SK-N-SH (cell line): ENCODE results near the gene QRFPR. TPM values are rescaled to one million over a fixed set of nuclear protein-coding genes. Genes with fewer than 3 reads are reported as not detected.

Experiments used
- CTCF ChIA-PET: fragments of 300-600, 350-600 bp; formaldehyde crosslinking; extraction: SDS; loops from one replicate; lab custom pipeline; 2021; lab: Yijun Ruan, JAX
- POLR2A ChIA-PET: fragments of 350-600 bp; sonication (Branson Sonifier 250); formaldehyde crosslinking; extraction: SDS; loops from one replicate; lab custom pipeline; 2020; ENCODE audit warnings: antibody characterized with exemption, inconsistent platforms; lab: Yijun Ruan, JAX
- DNase-seq: peaks from one replicate; pipeline ENCODE4 v3.0.0; 2012
- H2AFZ ChIP-seq: fragments of 200-600 bp; sonication (generic); 2 replicates; pipeline ENCODE4 v1.8.1; 2016; ENCODE audit warnings: antibody characterized with exemption, mild to moderate bottlenecking, low read depth
- H3F3A ChIP-seq: fragments of 200-600 bp; sonication (generic); replicated peaks from 2 replicates; pipeline ENCODE3; 2016; ENCODE audit warnings: antibody characterized with exemption, mild to moderate bottlenecking; ENCODE audit not compliant: insufficient read depth
- H3K27ac ChIP-seq, 2 experiments: fragments of 200-500 bp in 1 of 2; fragments of 200-600 bp in 1 of 2; sonication (Bioruptor generic) in 1 of 2; sonication (generic), shearing (Covaris generic) in 1 of 2; 2 replicates each; pipeline versions ENCODE4 v1.5.1 to v1.6.1; 2014 to 2016; ENCODE audit warnings: low read depth in 2 of 2, inconsistent platforms in 1 of 2, low read length in 1 of 2, mild to moderate bottlenecking in 1 of 2, mixed read lengths in 1 of 2
- H3K27me3 ChIP-seq: fragments of 200-600 bp; sonication (generic), shearing (Covaris generic); 2 replicates; pipeline ENCODE4 v1.6.1; 2016; ENCODE audit warnings: mixed run types; ENCODE audit not compliant: insufficient read depth
- H3K36me3 ChIP-seq, 2 experiments: fragments of 200-500 bp in 1 of 2; fragments of 200-600 bp in 1 of 2; sonication (Bioruptor generic) in 1 of 2; sonication (generic) in 1 of 2; replicated peaks in 1 of 2; 2 replicates each; pipeline versions ENCODE3 to v1.5.1; 2014 to 2016; ENCODE audit warnings: low read length in 1 of 2, mild to moderate bottlenecking in 1 of 2; ENCODE audit not compliant: insufficient read depth in 2 of 2, control insufficient read depth in 1 of 2
- H3K4me1 ChIP-seq, 2 experiments: fragments of 200-500 bp in 1 of 2; fragments of 200-600 bp in 1 of 2; sonication (Bioruptor generic) in 1 of 2; sonication (generic), shearing (Covaris generic) in 1 of 2; 2 replicates each; pipeline versions ENCODE4 v1.5.1 to v1.6.1; 2014 to 2016; ENCODE audit warnings: low read depth in 1 of 2, low read length in 1 of 2, mixed run types in 1 of 2; ENCODE audit not compliant: insufficient read depth in 2 of 2, control insufficient read depth in 1 of 2
- H3K4me2 ChIP-seq: fragments of 200-600 bp; sonication (generic), shearing (Covaris generic); 2 replicates; pipeline ENCODE4 v1.6.1; 2017; ENCODE audit warnings: mixed run types
- H3K4me3 ChIP-seq, 2 experiments: fragments of 200-500 bp in 1 of 2; fragments of 200-600 bp in 1 of 2; sonication (Bioruptor generic) in 1 of 2; sonication (generic), shearing (Covaris generic) in 1 of 2; 2 replicates each; pipeline versions ENCODE4 v1.5.1 to v1.8.1; 2014 to 2016; ENCODE audit warnings: low read depth in 2 of 2, inconsistent platforms in 1 of 2, low read length in 1 of 2, mild to moderate bottlenecking in 1 of 2, mixed read lengths in 1 of 2, moderate library complexity in 1 of 2
- H3K79me2 ChIP-seq: fragments of 200-600 bp; sonication (generic); 2 replicates; pipeline ENCODE4 v1.8.1; 2017; ENCODE audit warnings: mild to moderate bottlenecking; ENCODE audit not compliant: insufficient read depth
- H3K9ac ChIP-seq: fragments of 200-600 bp; sonication (generic); 2 replicates; pipeline ENCODE4 v1.6.1; 2017; ENCODE audit warnings: mixed run types
- H3K9me2 ChIP-seq: fragments of 200-600 bp; sonication (generic); 2 replicates; pipeline ENCODE4 v1.6.1; 2017; ENCODE audit warnings: mixed run types
- H3K9me3 ChIP-seq: fragments of 200-600 bp; sonication (generic); 2 replicates; pipeline ENCODE4 v1.6.1; 2017; ENCODE audit warnings: mixed run types, mild to moderate bottlenecking, moderate library complexity
- H4K20me1 ChIP-seq: fragments of 200-600 bp; sonication (generic); 2 replicates; pipeline ENCODE4 v1.6.1; 2017; ENCODE audit warnings: mild to moderate bottlenecking, mixed run types; ENCODE audit not compliant: insufficient read depth
- CHD2 ChIP-seq: fragments of 150-350 bp; IDR thresholded peaks from 2 replicates; pipeline ENCODE4 v1.6.1; 2018; ENCODE audit warnings: low read length; ENCODE audit not compliant: partially characterized antibody
- EP300 ChIP-seq, 2 experiments: IDR thresholded peaks; 2 replicates each; pipeline versions ENCODE4 v1.4.0 to v1.6.1; 2012; ENCODE audit warnings: borderline replicate concordance in 1 of 2, low read depth in 1 of 2, low read length in 1 of 2
- EZH2phosphoT487 ChIP-seq: fragments of 200-600 bp; sonication (generic); IDR thresholded peaks from 2 replicates; pipeline ENCODE4 v1.6.1; 2017; ENCODE audit warnings: low read depth, mixed run types, mild to moderate bottlenecking, antibody characterized with exemption, moderate library complexity, borderline replicate concordance
- FOSL2 ChIP-seq: IDR thresholded peaks from 2 replicates; pipeline ENCODE4 v1.4.0; 2012; ENCODE audit warnings: low read depth, mild to moderate bottlenecking, moderate library complexity, borderline replicate concordance
- FOXM1 ChIP-seq: IDR thresholded peaks from 2 replicates; pipeline ENCODE4 v1.4.0; 2012; ENCODE audit warnings: low read depth, mild to moderate bottlenecking
- GATA2 ChIP-seq: sonication (generic); formaldehyde crosslinking; IDR thresholded peaks from 2 replicates; pipeline ENCODE4 v1.5.0; 2020; ENCODE audit warnings: mild to moderate bottlenecking, missing genetic modification reagents
- JUND ChIP-seq: IDR thresholded peaks from 2 replicates; pipeline ENCODE4 v1.4.0; 2012
- MEF2A ChIP-seq: IDR thresholded peaks from 2 replicates; pipeline ENCODE4 v1.4.0; 2012; ENCODE audit warnings: low read depth, borderline replicate concordance
- MXI1 ChIP-seq: IDR thresholded peaks from 2 replicates; pipeline ENCODE4 v1.6.1; 2012; ENCODE audit warnings: mild to moderate bottlenecking, low read depth, low read length, improper control_type of control experiment
- NFIC ChIP-seq: IDR thresholded peaks from 2 replicates; pipeline ENCODE4 v1.4.0; 2012; ENCODE audit warnings: borderline replicate concordance
- NRF1 ChIP-seq: IDR thresholded peaks from 2 replicates; pipeline ENCODE4 v1.6.1; 2012; ENCODE audit warnings: low read depth, mild to moderate bottlenecking, low read length
- RFX5 ChIP-seq: IDR thresholded peaks from 2 replicates; pipeline ENCODE4 v1.6.1; 2012; ENCODE audit warnings: mild to moderate bottlenecking, improper control_type of control experiment, low read length
- SIN3A ChIP-seq: IDR thresholded peaks from 2 replicates; pipeline ENCODE4 v1.6.1; 2012; ENCODE audit warnings: low read depth, mild to moderate bottlenecking, low read length, moderate library complexity, borderline replicate concordance
- SMC3 ChIP-seq: IDR thresholded peaks from 2 replicates; pipeline ENCODE4 v1.6.1; 2012; ENCODE audit warnings: low read depth, low read length, improper control_type of control experiment
- TAF1 ChIP-seq: IDR thresholded peaks from 2 replicates; pipeline ENCODE4 v1.6.1; 2012; ENCODE audit warnings: low read depth, mild to moderate bottlenecking, low read length, moderate library complexity, borderline replicate concordance
- TCF12 ChIP-seq: IDR thresholded peaks from 2 replicates; pipeline ENCODE4 v1.4.0; 2012
- YY1 ChIP-seq: IDR thresholded peaks from 2 replicates; pipeline ENCODE4 v1.4.0; 2012; ENCODE audit warnings: low read depth, mild to moderate bottlenecking
- polyA plus RNA-seq, 3 experiments: library from polyadenylated mRNA; depleted of rRNA; stranded (reverse); fragments of >200 nt; gene quantifications; 2 replicates each; pipeline ENCODE4 v1.2.3, GENCODE V29; 2012
- TF ChIP-seq, protein P1 (sequence below): IDR thresholded peaks from 2 replicates; pipeline ENCODE4; 2012
- TF ChIP-seq, protein P2 (sequence below): IDR thresholded peaks from 2 replicates; pipeline ENCODE4 v1.6.1; 2012; ENCODE audit warnings: mild to moderate bottlenecking, low read depth, low read length, moderate library complexity

The QRFPR gene
- polyA plus RNA-seq, 1 of the 3 experiments (the other 2 are of a cell fraction) = not detected

DNA sequence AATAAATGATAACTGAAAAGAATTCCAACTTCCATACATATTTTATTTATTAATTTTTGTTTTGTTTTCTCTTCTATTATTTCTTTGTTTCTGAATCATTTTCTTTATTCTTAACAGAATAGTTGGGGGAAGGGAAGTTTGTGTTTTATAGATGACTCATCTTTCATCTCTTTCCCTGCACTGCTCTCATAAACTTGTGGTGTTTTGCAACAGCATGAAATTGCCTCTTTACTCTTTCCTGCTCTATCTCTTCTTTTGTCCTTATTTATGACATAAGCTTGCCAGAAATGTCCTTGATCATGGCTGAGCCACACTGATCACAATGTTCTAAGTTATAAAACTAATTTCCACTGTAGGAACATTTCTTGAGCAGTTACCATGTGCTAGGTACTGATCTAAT, 22.3 kb downstream of the QRFPR start:
- ChIA-PET POLR2A (no interaction called here), CTCF (no interaction called here)
- H3K9me3 ChIP-seq = no peaks in the 10 kb centered on the region
- H3K9ac ChIP-seq = no peak overlapping the region
- no peaks in the 10 kb centered on the region; a peak in 1 of 4 replicates for H3K4me1 ChIP-seq
- H3K9me2 ChIP-seq = no peaks in the 10 kb centered on the region
- no peak overlapping the region for H3K4me3 ChIP-seq
- TF ChIP-seq GATA2 (no peak), TCF12 (no peak), FOXM1 (no peak), NFIC (no peak), RFX5 (no peak), SIN3A (no peak), FOSL2 (no peak), NRF1 (no peak)
- TF ChIP-seq, protein P1, sequence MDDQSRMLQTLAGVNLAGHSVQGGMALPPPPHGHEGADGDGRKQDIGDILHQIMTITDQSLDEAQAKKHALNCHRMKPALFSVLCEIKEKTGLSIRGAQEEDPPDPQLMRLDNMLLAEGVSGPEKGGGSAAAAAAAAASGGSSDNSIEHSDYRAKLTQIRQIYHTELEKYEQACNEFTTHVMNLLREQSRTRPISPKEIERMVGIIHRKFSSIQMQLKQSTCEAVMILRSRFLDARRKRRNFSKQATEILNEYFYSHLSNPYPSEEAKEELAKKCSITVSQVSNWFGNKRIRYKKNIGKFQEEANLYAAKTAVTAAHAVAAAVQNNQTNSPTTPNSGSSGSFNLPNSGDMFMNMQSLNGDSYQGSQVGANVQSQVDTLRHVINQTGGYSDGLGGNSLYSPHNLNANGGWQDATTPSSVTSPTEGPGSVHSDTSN = no peak
- TF ChIP-seq, protein P2, sequence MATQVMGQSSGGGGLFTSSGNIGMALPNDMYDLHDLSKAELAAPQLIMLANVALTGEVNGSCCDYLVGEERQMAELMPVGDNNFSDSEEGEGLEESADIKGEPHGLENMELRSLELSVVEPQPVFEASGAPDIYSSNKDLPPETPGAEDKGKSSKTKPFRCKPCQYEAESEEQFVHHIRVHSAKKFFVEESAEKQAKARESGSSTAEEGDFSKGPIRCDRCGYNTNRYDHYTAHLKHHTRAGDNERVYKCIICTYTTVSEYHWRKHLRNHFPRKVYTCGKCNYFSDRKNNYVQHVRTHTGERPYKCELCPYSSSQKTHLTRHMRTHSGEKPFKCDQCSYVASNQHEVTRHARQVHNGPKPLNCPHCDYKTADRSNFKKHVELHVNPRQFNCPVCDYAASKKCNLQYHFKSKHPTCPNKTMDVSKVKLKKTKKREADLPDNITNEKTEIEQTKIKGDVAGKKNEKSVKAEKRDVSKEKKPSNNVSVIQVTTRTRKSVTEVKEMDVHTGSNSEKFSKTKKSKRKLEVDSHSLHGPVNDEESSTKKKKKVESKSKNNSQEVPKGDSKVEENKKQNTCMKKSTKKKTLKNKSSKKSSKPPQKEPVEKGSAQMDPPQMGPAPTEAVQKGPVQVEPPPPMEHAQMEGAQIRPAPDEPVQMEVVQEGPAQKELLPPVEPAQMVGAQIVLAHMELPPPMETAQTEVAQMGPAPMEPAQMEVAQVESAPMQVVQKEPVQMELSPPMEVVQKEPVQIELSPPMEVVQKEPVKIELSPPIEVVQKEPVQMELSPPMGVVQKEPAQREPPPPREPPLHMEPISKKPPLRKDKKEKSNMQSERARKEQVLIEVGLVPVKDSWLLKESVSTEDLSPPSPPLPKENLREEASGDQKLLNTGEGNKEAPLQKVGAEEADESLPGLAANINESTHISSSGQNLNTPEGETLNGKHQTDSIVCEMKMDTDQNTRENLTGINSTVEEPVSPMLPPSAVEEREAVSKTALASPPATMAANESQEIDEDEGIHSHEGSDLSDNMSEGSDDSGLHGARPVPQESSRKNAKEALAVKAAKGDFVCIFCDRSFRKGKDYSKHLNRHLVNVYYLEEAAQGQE = no peak
- no peaks in the 10 kb centered on the region for H4K20me1 ChIP-seq
- H2AFZ ChIP-seq = no peak overlapping the region
- no peaks in the 10 kb centered on the region for H3F3A ChIP-seq
- no peaks in the 10 kb centered on the region for H3K79me2 ChIP-seq
- H3K4me2 ChIP-seq = no peak overlapping the region
- no peak overlapping the region for H3K27ac ChIP-seq
- no peaks in the 10 kb centered on the region for H3K36me3 ChIP-seq
- H3K27me3 ChIP-seq = no peaks in the 10 kb centered on the region; the same call in 1 of the 2 replicates
- no peak for DNase-seq

DNA sequence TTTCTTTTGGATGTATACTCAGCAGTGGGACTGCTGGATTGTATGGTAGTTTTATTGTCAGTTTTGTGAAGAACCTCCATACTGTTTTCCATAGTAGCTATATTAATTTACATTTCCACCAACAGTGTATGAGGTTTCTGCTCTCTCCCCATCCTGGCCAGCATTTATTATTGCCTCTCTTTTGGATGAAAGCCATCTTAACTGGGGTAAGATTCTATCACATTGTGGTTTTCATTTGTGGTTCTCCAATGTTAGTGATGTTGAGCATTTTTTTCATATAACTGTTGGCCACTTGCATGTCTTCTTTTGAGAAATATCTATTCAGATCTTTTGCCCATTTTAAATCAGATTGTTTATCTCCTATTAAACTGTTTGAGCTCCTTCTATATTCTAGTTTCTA, 27.6 kb downstream of the QRFPR start:
- Histone ChIP-seq H3K36me3 (no peaks in the 10 kb centered on the region), H3F3A (no peaks in the 10 kb centered on the region), H3K4me2 (no peak overlapping the region), H3K9me3 (no peaks in the 10 kb centered on the region), H3K9me2 (no peaks in the 10 kb centered on the region)
- POLR2A ChIA-PET = no interaction called here
- TF ChIP-seq EP300 (IDR thresholded peaks at IDR 0.05; ENCODE audit: borderline replicate concordance in 1 of 2, low read depth in 1 of 2, low read length in 1 of 2) (no peak), FOSL2 (no peak), CHD2 (no peak), SMC3 (no peak), TAF1 (no peak), YY1 (no peak), NRF1 (no peak), MXI1 (no peak), FOXM1 (no peak), RFX5 (no peak), JUND (no peak), MEF2A (no peak), NFIC (no peak), EZH2phosphoT487 (no peak)
- TF ChIP-seq, protein P1 = no peak
- TF ChIP-seq, all 33 proteins: peak for 0
- H4K20me1 ChIP-seq = no peaks in the 10 kb centered on the region
- peaks cover 6% of the 10 kb centered on the region; the same call in 1 of the 2 replicates for H3K27me3 ChIP-seq
- H3K9ac ChIP-seq = no peak overlapping the region
- no peaks in the 10 kb centered on the region for H3K79me2 ChIP-seq
- H3K4me3 ChIP-seq = no peak overlapping the region
- no peak overlapping the region for H3K27ac ChIP-seq
- H3K4me1 ChIP-seq = no peaks in the 10 kb centered on the region; a peak in 1 of 4 replicates
- no peak overlapping the region for H2AFZ ChIP-seq
- CTCF ChIA-PET = interaction anchor here (1.3 kb wide), 1 partner anchor 17 kb away, joined by 5 read pairs; no protein-coding TSS in a partner anchor
- DNase-seq = no peak
